ENCODE results near the gene TRAM2.

Gene TRAM2

GRCh38 chr6:52507557-52508260 lies 69.2 kb downstream of the TRAM2 start:
- DNase-seq (no peak), ATAC-seq (no peak)
- Mint-ChIP-seq H3K27me3 (no peaks in the 10 kb centered on the region), H3K27ac (peak overlapping the region in 1 of 2 donors; percentile 30), H3K9me3 (no peaks in the 10 kb centered on the region), H3K4me3 (no peak overlapping the region), H3K4me1 (no peaks in the 10 kb centered on the region)

GRCh38 chr6:52506476-52506875 lies 70.4 kb downstream of the TRAM2 start:
- Mint-ChIP-seq H3K4me1 (no peaks in the 10 kb centered on the region), H3K27me3 (no peaks in the 10 kb centered on the region), H3K4me3 (no peak overlapping the region), H3K27ac (no peak overlapping the region), H3K9me3 (no peaks in the 10 kb centered on the region)
- ATAC-seq (no peak), DNase-seq (no peak)

- Mint-ChIP-seq H3K27me3 (no peaks in the 10 kb centered on the region), H3K4me3 (no peak overlapping the region), H3K27ac (no peak overlapping the region), H3K4me1 (no peaks in the 10 kb centered on the region), H3K9me3 (no peaks in the 10 kb centered on the region)
- ATAC-seq: no peak
- no peak for DNase-seq
These were observed 71.0 kb downstream of the TRAM2 start for GRCh38 chr6:52505726-52506409.

- DNase-seq: no peak
- no peak for ATAC-seq
- Mint-ChIP-seq H3K4me1 (no peaks in the 10 kb centered on the region), H3K27me3 (no peaks in the 10 kb centered on the region), H3K9me3 (no peaks in the 10 kb centered on the region), H3K4me3 (no peak overlapping the region), H3K27ac (no peak overlapping the region)
These were observed 72.1 kb downstream of the TRAM2 start for GRCh38 chr6:52504782-52505136.

DNA sequence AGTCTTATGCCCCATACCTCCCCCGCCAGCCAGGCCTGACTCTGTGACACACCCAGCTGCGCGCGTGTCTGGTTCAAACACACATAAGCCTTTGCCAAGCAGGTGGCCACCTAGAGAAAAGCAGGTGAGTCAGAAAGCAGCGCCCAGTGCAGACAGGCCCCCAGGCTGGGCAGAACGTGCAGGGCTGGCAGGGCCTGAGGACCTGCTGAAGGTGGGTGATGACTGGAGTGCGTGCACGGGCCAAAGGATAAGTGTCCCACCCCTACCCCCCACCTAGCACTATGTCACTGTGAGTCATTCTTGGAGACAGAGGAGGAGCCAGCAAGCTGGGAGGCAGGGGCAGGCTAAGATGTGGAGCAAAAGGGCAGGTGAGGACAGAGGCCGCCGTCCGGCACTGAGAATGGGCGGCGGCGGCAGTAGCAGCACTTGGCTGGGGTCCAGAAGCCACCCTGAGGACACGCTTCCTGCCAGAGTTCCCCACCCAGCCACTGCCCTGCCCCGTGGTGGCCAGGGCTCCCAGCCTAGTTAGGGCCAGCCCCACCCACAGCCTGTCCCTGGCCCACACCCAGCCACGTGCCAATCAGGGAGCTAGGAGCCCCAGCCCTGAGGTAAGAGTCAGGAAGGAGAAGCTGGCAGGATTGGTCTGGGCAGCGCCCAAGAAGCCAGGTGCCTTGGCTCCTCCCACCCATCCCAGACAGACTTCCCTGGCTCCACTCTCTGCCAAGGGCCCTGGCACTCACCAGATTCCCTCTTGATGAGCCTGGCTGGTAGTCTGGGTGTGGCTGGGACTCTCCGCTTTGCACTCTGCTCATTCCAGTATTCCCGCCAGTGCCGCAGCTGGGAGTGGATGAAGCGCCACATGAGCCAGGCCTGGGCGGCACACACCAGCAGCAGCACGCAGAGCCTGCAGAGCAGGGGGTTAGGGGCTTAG lies 72.7 kb downstream of the TRAM2 start:
- DNase-seq: no peak
- no peaks in the 10 kb centered on the region for H3K4me1 Mint-ChIP-seq
- H3K9me3 Mint-ChIP-seq: no peaks in the 10 kb centered on the region
- H3K27me3 Mint-ChIP-seq: no peaks in the 10 kb centered on the region
- H3K4me3 Mint-ChIP-seq: no peak overlapping the region
- ATAC-seq: no peak
- peak overlapping the region in 1 of 2 donors; percentile 93 for H3K27ac Mint-ChIP-seq

GRCh38 chr6:52503323-52503747 lies 73.5 kb downstream of the TRAM2 start:
- H3K27ac Mint-ChIP-seq: no peak overlapping the region
- H3K4me1 Mint-ChIP-seq: no peaks in the 10 kb centered on the region
- H3K4me3 Mint-ChIP-seq: no peak overlapping the region
- no peak for DNase-seq
- no peaks in the 10 kb centered on the region for H3K9me3 Mint-ChIP-seq
- H3K27me3 Mint-ChIP-seq: no peaks in the 10 kb centered on the region
- ATAC-seq: peak; percentile 24

- Mint-ChIP-seq H3K27me3 (no peaks in the 10 kb centered on the region), H3K4me1 (no peaks in the 10 kb centered on the region), H3K27ac (peak overlapping the region in 1 of 2 donors; percentile 34), H3K9me3 (no peaks in the 10 kb centered on the region), H3K4me3 (no peak overlapping the region)
- ATAC-seq: no peak
- DNase-seq: no peak
These were observed 74.4 kb downstream of the TRAM2 start for GRCh38 chr6:52502306-52503029.

DNA sequence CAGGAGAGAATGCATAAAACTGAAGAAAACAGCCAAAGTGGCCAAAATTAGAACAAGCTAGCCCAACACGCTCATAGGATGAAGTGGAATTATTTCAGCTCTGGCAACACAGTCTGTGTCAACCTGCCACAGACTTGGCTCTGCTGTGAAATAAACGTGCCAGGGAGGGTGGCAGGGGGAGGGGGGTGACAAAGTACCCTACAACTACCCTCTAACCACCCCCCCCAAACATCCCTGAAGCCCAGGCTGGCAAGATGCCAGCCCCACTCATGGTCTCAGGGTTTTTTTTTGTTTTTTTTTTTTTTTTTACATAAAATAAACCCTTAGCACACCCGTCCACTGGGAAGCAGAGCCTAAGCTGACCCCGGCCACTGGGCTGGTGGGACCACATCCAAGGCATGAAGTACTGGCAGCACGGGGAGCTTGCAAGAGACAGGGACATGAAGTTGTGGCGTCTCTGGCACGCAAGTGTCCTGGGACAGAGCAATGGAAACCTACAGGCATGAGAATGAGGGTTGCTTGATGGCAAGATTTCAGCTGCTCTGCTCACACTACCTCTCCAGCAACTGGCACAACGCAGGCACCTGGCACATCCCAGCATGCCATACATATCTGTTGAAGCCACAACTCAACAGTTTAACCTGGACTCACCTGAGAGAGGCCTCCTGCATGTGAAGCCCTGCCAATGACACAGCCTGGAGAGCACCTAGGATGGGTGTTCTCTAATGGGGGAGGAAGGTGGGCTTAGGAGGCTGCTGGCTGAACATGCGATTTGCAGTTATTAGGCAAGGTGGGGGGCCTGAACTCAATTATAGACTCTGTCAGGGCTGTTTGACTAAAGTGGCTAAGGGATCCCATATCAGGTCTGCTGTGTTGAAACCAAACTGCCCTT lies 76.4 kb downstream of the TRAM2 start:
- no peaks in the 10 kb centered on the region for H3K9me3 Mint-ChIP-seq
- H3K27ac Mint-ChIP-seq: peak overlapping the region in 1 of 2 donors; percentile 27
- no peaks in the 10 kb centered on the region for H3K4me1 Mint-ChIP-seq
- no peaks in the 10 kb centered on the region for H3K27me3 Mint-ChIP-seq
- no peak overlapping the region for H3K4me3 Mint-ChIP-seq
- no peak for ATAC-seq
- no peak for DNase-seq

DNA sequence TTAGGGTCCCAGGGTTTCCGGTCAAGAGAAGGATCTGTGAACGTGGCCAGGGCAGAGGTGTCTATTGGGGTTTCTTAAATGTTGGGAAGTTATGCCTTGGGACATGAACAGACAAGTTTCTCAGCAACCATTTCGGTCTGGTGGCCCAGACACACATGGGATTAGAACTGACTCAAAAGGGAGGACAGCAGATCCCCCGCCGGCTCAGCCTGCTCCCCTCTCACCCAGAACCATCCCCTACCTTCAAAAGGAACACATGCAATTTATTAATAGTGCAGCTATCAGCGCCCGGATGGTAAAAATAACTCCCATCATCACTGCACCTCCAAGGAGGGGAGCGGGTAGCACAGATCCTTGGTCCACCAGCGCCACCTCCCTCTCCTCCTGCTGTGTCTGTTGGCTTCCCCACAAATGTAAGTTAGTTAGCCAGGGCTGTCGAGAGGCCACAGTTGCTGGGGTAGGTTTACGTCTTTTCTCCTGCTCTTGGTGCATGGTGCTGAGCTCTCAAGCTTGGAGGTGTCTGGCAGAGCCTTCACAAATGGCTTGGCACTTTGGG lies 77.1 kb downstream of the TRAM2 start:
- no peak overlapping the region for H3K27ac Mint-ChIP-seq
- DNase-seq (no peak), ATAC-seq (no peak)
- H3K4me1 Mint-ChIP-seq: no peaks in the 10 kb centered on the region
- H3K9me3 Mint-ChIP-seq: peaks cover 0 to 6% of the 10 kb centered on the region in 2 donors
- no peaks in the 10 kb centered on the region for H3K27me3 Mint-ChIP-seq
- no peak overlapping the region for H3K4me3 Mint-ChIP-seq

DNA sequence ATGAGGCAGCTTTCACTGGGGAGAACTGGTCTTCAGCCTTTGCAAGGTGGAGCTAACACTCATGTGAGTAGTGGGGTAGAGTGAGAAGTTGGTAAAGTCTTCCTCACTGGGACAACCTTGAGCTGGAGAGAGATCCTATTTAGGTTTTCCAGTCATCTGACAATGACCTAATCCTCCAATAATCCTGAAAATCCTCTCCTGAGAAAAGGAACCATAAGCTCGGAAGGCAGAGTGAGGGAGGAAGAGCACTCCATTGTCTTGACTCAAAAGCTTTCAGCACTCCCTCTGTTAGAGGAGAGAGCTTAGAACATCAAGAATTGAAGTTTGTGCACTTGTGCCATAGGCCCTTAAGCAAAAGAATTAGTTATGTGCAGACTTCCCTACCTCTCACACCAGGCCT lies 77.8 kb downstream of the TRAM2 start:
- H3K4me3 Mint-ChIP-seq: no peak overlapping the region
- peaks cover 0 to 8% of the 10 kb centered on the region in 2 donors for H3K9me3 Mint-ChIP-seq

GRCh38 chr6:52498538-52499017 lies 78.3 kb downstream of the TRAM2 start:
- H3K9me3 Mint-ChIP-seq: peaks cover 0 to 8% of the 10 kb centered on the region in 2 donors
- H3K4me3 Mint-ChIP-seq: no peak overlapping the region
- no peak for DNase-seq
- H3K27ac Mint-ChIP-seq: peak overlapping the region in 1 of 2 donors; percentile 50
- no peaks in the 10 kb centered on the region for H3K27me3 Mint-ChIP-seq
- peaks cover 7% of the 10 kb centered on the region for H3K4me1 Mint-ChIP-seq
- ATAC-seq: no peak

More for the DNA sequence above, 77.8 kb downstream of the TRAM2 start:
- H3K4me1 Mint-ChIP-seq: peaks cover 2% of the 10 kb centered on the region
- H3K27ac Mint-ChIP-seq: peak overlapping the region in 1 of 2 donors; percentile 13
- no peak for ATAC-seq
- no peak for DNase-seq
- H3K27me3 Mint-ChIP-seq: no peaks in the 10 kb centered on the region

GRCh38 chr6:52497652-52498408 lies 79.0 kb downstream of the TRAM2 start:
- H3K4me3 Mint-ChIP-seq: no peak overlapping the region
- no peak for ATAC-seq
- peaks cover 7% of the 10 kb centered on the region for H3K4me1 Mint-ChIP-seq
- H3K27me3 Mint-ChIP-seq: no peaks in the 10 kb centered on the region
- H3K9me3 Mint-ChIP-seq: peaks cover 0 to 8% of the 10 kb centered on the region in 2 donors
- DNase-seq: no peak
- H3K27ac Mint-ChIP-seq: peak overlapping the region in 1 of 2 donors; percentile 50

DNA sequence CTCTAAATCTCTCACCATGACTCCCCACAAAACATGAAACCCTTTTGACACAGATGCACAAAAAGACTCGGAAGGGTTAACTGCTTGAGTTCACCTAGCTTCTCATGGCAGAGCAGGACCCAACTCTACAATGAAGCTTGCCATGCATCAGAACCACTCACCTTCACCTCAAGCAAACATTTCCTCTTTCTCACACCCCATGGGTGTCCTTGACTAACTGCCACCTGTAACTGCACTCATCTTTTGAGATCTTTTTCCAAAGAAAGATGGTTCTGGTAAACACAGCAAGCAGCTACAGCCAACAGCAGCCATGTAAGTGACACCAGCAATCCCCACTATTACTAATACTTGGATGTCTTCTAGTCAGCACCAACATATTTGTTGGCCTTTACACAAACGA lies 80.2 kb downstream of the TRAM2 start:
- H3K4me1 Mint-ChIP-seq: peaks cover 7% of the 10 kb centered on the region
- H3K27me3 Mint-ChIP-seq: no peaks in the 10 kb centered on the region
- no peak overlapping the region for H3K27ac Mint-ChIP-seq
- ATAC-seq: no peak
- peaks cover 0 to 8% of the 10 kb centered on the region in 2 donors for H3K9me3 Mint-ChIP-seq
- no peak for DNase-seq
- no peak overlapping the region for H3K4me3 Mint-ChIP-seq

Data from stimulated activated naive CD8-positive, alpha-beta T cell treated with anti-CD3 and anti-CD28 coated beads, Interleukin-15, amount 100 ng/mL, for 72 hours (primary cell).